Breast epithelium (tissue), 4 donors: ENCODE measurements around the gene VAMP4. TPM values are rescaled to one million over a fixed set of nuclear protein-coding genes. Genes with fewer than 3 reads are reported as not detected.
A peak's percentile ranks its signal among the peaks of the same experiment; 100 is the strongest.

Experiments used
- DNase-seq, 2 donors: peaks; one replicate each; pipeline ENCODE4 v3.0.0-alpha.2; 2019; ENCODE audit warnings: low spot score in 2 of 2
- H3K27ac ChIP-seq, 2 donors: fragments of 200-600 bp; sonication (generic) in 1 of 2; one replicate each; pipeline ENCODE4 v1.5.1; 2016 to 2019; ENCODE audit warnings: mild to moderate bottlenecking in 1 of 2
- H3K27me3 ChIP-seq, 2 donors: fragments of 200-600 bp; sonication (generic) in 1 of 2; one replicate each; pipeline versions ENCODE4 v1.5.1 to v1.6.0; 2017 to 2019; ENCODE audit warnings: control low read depth in 1 of 2, mild to moderate bottlenecking in 1 of 2
- H3K36me3 ChIP-seq: fragments of 200-600 bp; one replicate; pipeline ENCODE4 v1.5.1; 2019
- H3K4me1 ChIP-seq, 2 donors: fragments of 200-600 bp; sonication (generic); one replicate each; pipeline ENCODE4 v1.5.1; 2016 to 2019; ENCODE audit warnings: control low read depth in 1 of 2
- H3K4me3 ChIP-seq, 3 donors: fragments of 200-600 bp; sonication (generic); 1 replicate in 2 of 3; 2 replicates in 1 of 3; pipeline ENCODE4 v1.5.1; 2016 to 2019; ENCODE audit warnings: mild to moderate bottlenecking in 3 of 3, moderate library complexity in 2 of 3
- H3K9me3 ChIP-seq, 2 donors: fragments of 200-600 bp; sonication (generic) in 1 of 2; one replicate each; pipeline ENCODE4 v1.5.1; 2016 to 2019; ENCODE audit warnings: control low read depth in 1 of 2
- POLR2A ChIP-seq: fragments of 450-650 bp; IDR thresholded peaks from one replicate; pipeline ENCODE4 v1.6.1; 2016; ENCODE audit warnings: antibody characterized with exemption, mild to moderate bottlenecking, moderate library complexity
- POLR2AphosphoS5 ChIP-seq, 3 donors: sonication (generic); formaldehyde crosslinking; IDR thresholded peaks; one replicate each; pipeline ENCODE4 v1.6.1; 2017; ENCODE audit warnings: antibody characterized with exemption in 3 of 3
- intact Hi-C: fragments of 100-400 bp; cut with DNase I; formaldehyde crosslinking; loops from one replicate; pipeline ENCODE4 v1.15.1; 2023; ENCODE audit warnings: low total_unique reads
- total RNA-seq, 3 donors: library from RNA; depleted of rRNA; stranded (reverse); fragments of >200 nt; gene quantifications; one replicate each; pipeline ENCODE4 v1.1.0, GENCODE V29; 2016
- TF ChIP-seq, protein P1 (sequence below), 3 donors: fragments of 450-650 bp; IDR thresholded peaks; one replicate each; pipeline ENCODE4 v1.5.1; 2016 to 2017; ENCODE audit warnings: antibody characterized with exemption in 3 of 3, mild to moderate bottlenecking in 3 of 3, moderate library complexity in 3 of 3

Gene VAMP4
- total RNA-seq, 3 donors from 2014 or later: 10.5 to 16.3 (median 14.0) TPM

DNA sequence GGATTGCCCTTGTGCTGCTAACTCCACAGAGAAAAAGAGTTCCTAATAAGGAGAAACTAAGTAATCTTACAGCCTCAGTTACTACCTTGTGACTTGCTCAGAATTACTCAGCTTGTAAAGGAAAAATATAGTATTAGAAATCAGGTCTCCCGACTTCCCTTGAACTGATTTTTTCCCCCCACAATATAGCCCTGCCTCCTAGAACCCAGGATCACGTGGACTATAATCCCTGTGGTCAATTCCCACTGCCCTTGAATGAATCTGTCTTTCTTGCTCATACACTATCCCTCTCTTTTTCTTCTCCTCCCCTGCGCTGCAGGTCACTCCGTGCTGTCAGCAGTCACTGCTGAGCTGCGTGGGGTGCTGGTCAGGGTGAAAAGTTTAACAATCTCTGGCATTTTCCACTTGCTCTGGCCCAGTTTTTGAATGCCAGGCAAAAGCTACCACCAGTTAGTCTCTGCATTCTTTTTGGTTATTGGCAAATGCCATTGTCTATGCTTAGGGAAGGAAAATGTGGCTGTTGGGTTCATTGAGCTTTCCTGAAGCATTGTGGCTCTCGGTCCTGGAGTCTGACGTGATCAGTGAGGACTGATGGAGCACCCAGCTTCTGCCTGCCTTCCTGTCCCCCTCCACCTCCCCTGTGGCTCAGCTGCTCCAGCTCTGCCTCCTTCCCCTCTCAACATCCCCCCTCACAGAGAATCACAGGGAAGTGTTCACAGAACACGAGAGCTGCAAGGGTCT is 87.5 kb downstream of the VAMP4 start:
- TF ChIP-seq POLR2AphosphoS5 (IDR thresholded peaks at IDR 0.05) (peak in 1 of 3 donors; percentile 21), POLR2A (no peak)
- TF ChIP-seq, protein P1, sequence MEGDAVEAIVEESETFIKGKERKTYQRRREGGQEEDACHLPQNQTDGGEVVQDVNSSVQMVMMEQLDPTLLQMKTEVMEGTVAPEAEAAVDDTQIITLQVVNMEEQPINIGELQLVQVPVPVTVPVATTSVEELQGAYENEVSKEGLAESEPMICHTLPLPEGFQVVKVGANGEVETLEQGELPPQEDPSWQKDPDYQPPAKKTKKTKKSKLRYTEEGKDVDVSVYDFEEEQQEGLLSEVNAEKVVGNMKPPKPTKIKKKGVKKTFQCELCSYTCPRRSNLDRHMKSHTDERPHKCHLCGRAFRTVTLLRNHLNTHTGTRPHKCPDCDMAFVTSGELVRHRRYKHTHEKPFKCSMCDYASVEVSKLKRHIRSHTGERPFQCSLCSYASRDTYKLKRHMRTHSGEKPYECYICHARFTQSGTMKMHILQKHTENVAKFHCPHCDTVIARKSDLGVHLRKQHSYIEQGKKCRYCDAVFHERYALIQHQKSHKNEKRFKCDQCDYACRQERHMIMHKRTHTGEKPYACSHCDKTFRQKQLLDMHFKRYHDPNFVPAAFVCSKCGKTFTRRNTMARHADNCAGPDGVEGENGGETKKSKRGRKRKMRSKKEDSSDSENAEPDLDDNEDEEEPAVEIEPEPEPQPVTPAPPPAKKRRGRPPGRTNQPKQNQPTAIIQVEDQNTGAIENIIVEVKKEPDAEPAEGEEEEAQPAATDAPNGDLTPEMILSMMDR (IDR thresholded peaks at IDR 0.05): no peak
- Histone ChIP-seq H3K4me3 (peak overlapping the region in 1 of 3 donors; percentile 33), H3K27ac (peak overlapping the region; percentile 83 to 91), H3K4me1 (peaks cover 4 to 5% of the 10 kb centered on the region in 2 donors), H3K36me3 (no peaks in the 10 kb centered on the region), H3K9me3 (no peaks in the 10 kb centered on the region), H3K27me3 (no peaks in the 10 kb centered on the region)
- intact Hi-C loops: no loop called here
- DNase-seq: peak in 1 of 2 donors; percentile 41

DNA sequence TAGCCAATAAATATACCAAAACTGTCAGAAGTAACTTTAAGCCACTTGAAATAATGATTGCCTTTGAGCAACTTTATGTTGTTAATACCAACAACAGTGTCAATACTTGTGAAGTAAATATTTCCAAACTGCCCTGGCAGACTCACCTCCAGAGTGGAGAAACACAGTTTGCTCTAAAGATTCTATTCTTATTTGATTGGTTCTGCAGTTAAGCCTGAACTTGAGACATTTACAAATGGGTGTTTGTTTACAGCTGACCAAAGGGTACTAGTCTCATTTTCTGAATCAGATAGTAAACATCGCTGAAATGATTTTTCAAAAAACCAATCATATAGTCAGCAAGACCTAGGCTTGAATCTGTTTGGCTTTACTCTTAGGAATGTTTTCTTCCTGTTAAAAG is 88.1 kb downstream of the VAMP4 start:
- intact Hi-C loops: no loop called here
- Histone ChIP-seq H3K36me3 (no peaks in the 10 kb centered on the region), H3K4me3 (no peak overlapping the region), H3K4me1 (peaks cover 4 to 5% of the 10 kb centered on the region in 2 donors), H3K27me3 (no peaks in the 10 kb centered on the region), H3K9me3 (no peaks in the 10 kb centered on the region), H3K27ac (peak overlapping the region; percentile 83 to 91)
- no peak for DNase-seq
- TF ChIP-seq, protein P1 (IDR thresholded peaks at IDR 0.05): no peak

DNA sequence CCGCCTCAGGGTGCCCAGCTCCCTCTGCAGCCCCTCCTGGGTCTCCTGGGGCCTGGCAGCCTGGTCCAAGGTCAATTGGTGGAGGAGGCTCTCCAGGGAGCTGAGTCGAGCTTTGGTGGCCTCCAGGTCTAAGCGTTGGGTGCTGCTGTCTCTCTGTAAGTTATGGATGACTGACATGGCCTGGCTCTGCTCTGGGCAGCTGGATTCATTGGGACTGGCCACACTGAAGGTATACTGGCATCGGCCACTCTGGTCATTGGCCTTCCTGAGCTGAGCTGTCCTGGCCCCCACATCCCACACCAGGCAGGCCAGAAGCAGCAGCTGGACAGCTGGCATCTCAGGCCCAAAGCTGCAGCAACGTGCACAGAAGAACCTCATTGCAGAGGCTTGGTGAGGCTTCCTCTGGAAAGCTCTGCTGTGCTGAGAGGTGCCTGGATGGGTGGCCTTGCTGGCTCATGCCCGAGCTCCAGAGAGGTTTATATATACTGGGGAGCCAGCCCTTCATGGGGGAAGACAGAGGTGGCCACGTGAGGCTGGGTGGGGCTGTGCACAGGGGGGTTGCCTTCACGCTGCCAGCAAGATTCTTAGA is 89.5 kb downstream of the VAMP4 start, which contains the start of gene MYOC:
Gene MYOC, minus strand, starts transcription at position 455 of the 589 bp plus-strand sequence. Its CDS starts 77 bp downstream, at position 378.
- H3K27ac ChIP-seq: peak within 1 kb of the TSS in 1 of 2 donors; percentile 91

More for the DNA sequence above, 89.5 kb downstream of the VAMP4 start, which contains the start of gene MYOC:
- Histone ChIP-seq H3K4me1 (peaks cover 4 to 5% of the 10 kb centered on the region in 2 donors), H3K36me3 (no peaks in the 10 kb centered on the region), H3K27me3 (no peaks in the 10 kb centered on the region), H3K4me3 (no peak within 1 kb of the TSS), H3K9me3 (no peaks in the 10 kb centered on the region)
- no peak for DNase-seq
- TF ChIP-seq POLR2AphosphoS5 (IDR thresholded peaks at IDR 0.05): no peak
- TF ChIP-seq, protein P1 (IDR thresholded peaks at IDR 0.05): no peak
- intact Hi-C loops: no loop called here

Other genes with a start within 250 kb of the VAMP4 start
- not detected for gene MYOCOS, start 119.8 kb downstream of the VAMP4 start, total RNA-seq
- 10 to 100 TPM in 1 of 3 donors, 1 to 10 TPM in 2; 2.0 to 18.7 (median 4.9) TPM for gene MYOC, start 89.4 kb downstream of the VAMP4 start, total RNA-seq
- 10 to 100 TPM; 23.2 to 28.4 (median 27.5) TPM for gene METTL13, start 39.6 kb upstream of the VAMP4 start, total RNA-seq
- gene DNM3, start 99.4 kb upstream of the VAMP4 start, total RNA-seq: 1 to 10 TPM; 5.1 to 7.5 (median 6.6) TPM